NB4 (cell line): ENCODE results near the gene LGALS4.
A peak's percentile ranks its signal among the peaks of the same experiment; 100 is the strongest.

Experiments
- DNase-seq: peaks from one replicate; pipeline ENCODE4 v3.0.0; 2010; ENCODE audit warnings: low read depth
- H3K4me3 ChIP-seq: one replicate; pipeline ENCODE4 v1.5.1; 2011; ENCODE audit warnings: mild to moderate bottlenecking, low read depth, low read length, moderate library complexity
- MYC ChIP-seq: IDR thresholded peaks from 2 replicates; pipeline ENCODE4 v1.6.1; 2011; ENCODE audit warnings: low read depth, low read length
- POLR2A ChIP-seq: IDR thresholded peaks from 2 replicates; pipeline ENCODE4 v1.6.1; 2011; ENCODE audit warnings: mild to moderate bottlenecking; ENCODE audit not compliant: insufficient read length; ENCODE audit errors: extremely low read depth
- TF ChIP-seq, protein P1 (sequence below): IDR thresholded peaks from one replicate; pipeline ENCODE4 v1.5.1; 2012; ENCODE audit warnings: low read depth, low read length
- TF ChIP-seq, protein P2 (sequence below): IDR thresholded peaks from 2 replicates; pipeline ENCODE4 v1.6.1; 2011; ENCODE audit warnings: low read depth, low read length

LGALS4 gene

DNA sequence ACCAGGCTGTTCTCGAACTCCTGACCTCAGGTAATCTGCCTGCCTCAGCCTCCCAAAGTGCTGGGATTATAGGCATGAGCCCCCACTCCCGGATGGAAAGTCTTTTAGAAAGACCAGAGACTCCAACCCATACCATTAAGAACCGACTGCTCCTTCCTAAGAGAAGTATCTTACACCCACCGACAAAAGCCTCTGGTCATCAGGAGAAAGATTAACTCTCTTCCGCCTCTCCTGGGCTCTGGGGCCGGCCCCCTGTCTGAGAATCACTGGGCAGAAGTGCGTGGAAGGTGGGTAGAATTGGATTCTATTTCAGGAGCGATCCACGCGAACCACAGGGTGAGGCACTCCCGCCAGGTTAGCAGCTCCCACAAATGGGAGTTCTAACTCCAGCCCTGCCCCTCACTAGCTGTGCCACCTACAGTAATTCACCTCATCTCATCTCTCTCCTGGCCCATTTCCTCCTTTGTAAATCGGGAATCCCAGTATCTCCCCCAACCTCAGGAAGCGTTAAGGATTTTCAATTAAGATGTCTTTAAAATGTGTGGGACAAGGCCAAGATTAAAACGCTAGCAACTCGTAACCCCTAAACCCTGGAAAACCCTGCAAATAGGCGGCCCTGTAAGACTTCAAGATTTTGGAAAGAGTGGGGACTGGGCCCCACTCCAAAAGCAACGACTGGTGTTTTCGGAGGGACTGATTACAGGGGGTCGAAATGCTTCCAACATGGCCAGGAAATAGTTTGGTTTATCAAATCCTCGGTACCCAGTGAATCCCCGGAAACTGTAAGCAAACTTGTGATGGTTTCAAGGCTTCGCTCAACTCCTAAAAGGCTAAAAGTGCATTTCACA lies 35.8 kb upstream of the LGALS4 start:
- DNase-seq = no peak
- TF ChIP-seq MYC = no peak
- peak overlapping the region; percentile 93 for H3K4me3 ChIP-seq

DNA sequence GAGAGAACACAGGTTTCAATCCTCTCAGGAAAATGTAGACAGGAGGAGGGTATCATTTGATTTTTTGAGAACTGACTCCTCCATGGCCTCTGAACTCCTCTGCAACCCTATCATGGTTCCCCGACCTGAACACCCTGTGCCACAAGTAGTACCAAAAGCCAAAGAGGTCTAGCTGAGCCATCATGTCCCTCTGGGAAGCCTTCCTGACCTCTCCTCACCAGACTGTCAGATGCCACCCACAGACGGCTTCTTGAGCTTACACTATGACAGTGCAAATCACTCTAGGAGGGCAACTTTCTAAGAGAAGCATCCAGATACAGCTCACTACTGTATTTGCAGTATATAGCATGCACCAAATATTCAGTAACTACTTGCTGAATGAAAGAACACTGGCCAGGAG lies 33.4 kb upstream of the LGALS4 start:
- DNase-seq = no peak
- H3K4me3 ChIP-seq = no peak overlapping the region
- TF ChIP-seq MYC (no peak), POLR2A (no peak)
- TF ChIP-seq, protein P1, sequence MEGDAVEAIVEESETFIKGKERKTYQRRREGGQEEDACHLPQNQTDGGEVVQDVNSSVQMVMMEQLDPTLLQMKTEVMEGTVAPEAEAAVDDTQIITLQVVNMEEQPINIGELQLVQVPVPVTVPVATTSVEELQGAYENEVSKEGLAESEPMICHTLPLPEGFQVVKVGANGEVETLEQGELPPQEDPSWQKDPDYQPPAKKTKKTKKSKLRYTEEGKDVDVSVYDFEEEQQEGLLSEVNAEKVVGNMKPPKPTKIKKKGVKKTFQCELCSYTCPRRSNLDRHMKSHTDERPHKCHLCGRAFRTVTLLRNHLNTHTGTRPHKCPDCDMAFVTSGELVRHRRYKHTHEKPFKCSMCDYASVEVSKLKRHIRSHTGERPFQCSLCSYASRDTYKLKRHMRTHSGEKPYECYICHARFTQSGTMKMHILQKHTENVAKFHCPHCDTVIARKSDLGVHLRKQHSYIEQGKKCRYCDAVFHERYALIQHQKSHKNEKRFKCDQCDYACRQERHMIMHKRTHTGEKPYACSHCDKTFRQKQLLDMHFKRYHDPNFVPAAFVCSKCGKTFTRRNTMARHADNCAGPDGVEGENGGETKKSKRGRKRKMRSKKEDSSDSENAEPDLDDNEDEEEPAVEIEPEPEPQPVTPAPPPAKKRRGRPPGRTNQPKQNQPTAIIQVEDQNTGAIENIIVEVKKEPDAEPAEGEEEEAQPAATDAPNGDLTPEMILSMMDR = no peak
- TF ChIP-seq, protein P2, sequence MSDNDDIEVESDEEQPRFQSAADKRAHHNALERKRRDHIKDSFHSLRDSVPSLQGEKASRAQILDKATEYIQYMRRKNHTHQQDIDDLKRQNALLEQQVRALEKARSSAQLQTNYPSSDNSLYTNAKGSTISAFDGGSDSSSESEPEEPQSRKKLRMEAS = no peak

DNA sequence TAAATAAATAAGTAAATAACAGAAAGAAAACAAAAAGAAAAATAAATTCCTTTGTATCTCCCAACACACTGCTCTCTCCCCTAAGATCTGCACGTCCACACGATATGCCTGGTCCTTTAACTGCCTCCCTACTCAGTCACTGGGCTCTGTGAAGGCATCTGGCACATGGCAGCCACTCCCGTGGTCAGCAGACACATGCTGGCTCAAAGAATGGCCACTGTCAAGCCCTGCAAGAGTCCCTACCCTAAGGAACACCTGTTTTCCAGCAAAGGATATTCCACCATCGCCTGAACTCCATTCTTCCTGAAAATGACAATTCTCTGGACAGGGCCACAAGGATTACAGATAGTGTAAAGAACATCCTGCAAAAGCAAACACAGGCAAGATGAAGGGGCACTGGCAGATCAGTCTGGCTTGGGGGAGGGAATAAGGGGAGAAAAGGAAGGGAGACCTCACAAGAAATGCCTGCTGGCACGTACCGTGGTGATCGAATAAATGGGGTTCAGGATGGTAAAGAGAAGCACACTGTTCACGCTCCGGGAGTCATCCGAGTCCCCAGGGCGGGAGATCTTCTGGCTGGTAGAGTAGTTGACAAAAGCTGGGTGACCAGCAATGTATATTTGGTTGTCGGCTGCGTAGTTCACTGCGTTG lies 32.8 kb upstream of the LGALS4 start:
- H3K4me3 ChIP-seq = no peak overlapping the region
- no peak for TF ChIP-seq MYC
- TF ChIP-seq, protein P2 = no peak
- TF ChIP-seq POLR2A = no peak
- TF ChIP-seq, protein P1 = no peak
- no peak for DNase-seq

DNA sequence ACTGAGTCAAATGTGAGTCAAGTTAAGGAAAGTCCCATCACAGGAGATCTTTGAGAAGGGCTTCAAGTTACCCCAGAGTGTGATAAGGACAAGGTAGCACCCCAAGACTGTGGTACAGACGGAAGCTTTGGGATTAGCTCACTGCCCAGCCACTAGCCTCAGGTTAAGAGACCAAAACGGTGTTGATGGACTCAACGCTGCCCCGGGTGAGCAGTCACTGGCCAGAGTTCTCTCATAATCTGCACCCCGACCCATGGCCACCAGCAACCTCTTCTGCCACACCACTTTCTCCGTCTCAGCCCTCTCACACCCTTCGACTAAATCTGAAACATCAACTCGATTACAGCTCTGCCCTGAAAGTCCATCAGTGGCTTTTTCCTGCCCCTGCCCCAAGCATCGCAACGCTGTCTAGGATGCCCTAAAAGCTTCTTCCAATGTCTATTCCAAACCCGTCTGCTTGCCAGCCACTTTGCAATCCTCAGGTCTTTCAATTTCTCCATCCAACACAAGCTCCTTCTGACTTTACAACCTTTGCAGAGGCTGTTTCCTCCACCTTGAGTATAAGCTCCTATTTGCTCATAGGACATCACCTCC lies 31.4 kb upstream of the LGALS4 start:
- no peak overlapping the region for H3K4me3 ChIP-seq
- DNase-seq = no peak
- no peak for TF ChIP-seq POLR2A

DNA sequence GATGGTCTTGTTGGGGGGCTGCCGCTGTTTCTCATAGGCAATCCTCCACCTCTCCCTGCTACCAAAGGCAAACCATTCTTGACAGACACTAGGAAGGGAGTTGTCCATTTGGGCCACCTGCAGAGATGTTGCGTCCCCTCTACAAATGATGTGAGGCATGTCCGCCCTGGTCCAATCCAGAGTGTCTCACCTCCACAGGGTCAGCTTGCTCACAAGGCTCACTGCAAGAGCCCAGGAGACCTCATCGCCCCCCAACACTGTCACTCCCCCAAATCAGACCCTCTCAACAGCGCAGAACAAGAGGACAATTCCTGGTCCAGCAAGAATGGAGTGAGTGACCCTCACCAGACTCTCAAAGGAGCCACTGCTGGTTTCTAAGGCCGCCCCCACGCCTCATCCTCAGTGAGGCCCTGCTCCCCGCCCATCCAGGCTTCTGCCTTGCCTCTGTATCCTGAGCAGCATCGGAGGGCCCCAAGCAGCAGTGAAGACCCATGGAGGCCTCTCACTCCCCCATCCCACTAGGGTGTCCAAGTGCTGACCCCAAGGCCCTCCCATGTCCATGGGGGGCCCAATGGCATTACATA lies 30.5 kb upstream of the LGALS4 start:
- TF ChIP-seq MYC = no peak
- TF ChIP-seq, protein P1 = no peak
- TF ChIP-seq, protein P2 = no peak
- H3K4me3 ChIP-seq = no peak overlapping the region
- DNase-seq = no peak

DNA sequence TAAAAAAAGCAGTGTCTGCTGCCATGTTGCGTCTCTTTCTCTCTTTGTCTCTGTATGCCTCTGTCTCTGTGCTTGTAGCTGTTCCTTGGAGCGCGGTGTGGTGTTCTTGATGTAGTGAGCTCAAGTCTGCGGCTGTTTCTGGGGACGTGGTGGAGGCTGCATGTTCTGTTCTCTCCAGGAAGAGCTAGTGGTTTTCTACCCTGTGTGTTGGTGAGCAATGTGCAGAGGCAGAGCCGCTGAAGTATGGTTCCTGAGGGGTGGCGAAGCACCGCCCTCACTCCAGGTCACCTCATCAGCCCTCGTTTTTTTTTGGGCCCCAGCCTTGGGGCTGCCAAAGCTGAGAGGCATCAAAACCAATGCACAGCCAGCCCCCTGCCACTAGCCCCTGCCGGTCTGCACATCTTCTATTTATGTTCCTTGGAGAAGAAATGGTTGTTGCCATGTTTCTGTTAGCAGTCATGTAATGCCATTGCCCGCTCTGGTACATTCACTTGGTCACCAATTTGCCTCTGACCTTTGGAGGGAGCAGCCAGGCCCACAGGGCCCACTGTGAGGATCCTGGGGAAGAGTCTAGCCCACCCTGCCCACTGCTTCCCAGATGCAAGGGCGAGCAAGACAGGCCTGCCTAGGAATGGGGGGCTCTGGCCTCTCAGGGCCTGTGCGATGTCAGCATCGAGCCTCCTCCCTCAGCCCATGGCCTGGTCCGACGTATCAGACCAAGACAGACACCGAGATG lies 29.9 kb upstream of the LGALS4 start:
- no peak overlapping the region for H3K4me3 ChIP-seq
- TF ChIP-seq, protein P1 = no peak
- TF ChIP-seq, protein P2 = no peak
- TF ChIP-seq POLR2A (no peak), MYC (no peak)
- no peak for DNase-seq
